ENCODE data around the gene GALNT9. TPM values are rescaled to one million over a fixed set of nuclear protein-coding genes. Genes with fewer than 3 reads are reported as not detected.
A peak's percentile ranks its signal among the peaks of the same experiment; 100 is the strongest.

GALNT9 gene
- polyA plus RNA-seq, 1 experiment = not detected

DNA sequence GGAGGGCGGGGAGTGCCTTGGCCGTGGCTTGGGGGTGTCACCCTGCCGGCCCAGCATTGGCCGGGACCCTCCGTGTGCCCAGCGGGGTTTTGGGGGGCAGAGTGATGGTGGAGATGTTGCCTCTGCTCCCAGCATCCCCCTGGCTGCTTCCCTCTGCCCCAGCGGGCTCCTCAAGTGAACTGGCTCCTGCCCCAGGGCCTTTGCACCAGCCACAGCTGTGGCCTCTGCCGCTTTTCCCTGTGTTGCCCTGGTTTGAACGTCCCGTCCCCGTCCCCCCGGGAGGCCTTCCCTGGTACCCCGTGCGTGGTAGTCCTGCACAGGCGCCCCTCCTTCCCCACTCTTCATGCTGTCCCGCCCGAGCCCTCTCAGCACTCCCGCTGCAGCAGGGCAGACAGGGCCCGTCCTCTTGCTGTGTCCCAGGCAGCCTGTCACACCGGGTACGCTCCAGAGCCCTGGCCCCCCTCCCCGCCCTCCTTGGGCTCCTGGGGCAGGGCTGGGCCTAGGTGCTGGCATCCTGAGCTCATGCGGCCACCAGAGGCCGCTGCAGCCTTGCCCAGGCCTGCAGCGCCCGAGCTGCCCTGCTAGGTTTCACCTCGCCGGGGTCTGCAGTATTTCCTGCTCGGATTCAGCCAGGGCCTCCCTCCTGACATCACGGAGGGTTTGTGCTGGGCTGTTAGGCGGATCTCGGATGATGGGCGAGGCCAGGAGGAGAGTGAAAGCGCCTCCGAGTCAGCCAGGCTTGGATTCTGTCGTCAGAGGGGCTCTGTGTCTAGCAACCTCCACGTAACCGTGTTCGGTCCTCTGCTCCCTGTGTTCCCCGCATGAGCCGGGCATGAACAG, 175.7 kb downstream of the GALNT9 start:
- Histone ChIP-seq H3K4me3 (ENCODE audit: low read depth, low read length) (no peak overlapping the region), H3K36me3 (ENCODE audit: control insufficient read depth, insufficient read depth, low read length) (peaks cover 10% of the 10 kb centered on the region; the same call in 1 of the 2 replicates), H3K27me3 (ENCODE audit: control insufficient read depth, insufficient read depth, low read length) (no peaks in the 10 kb centered on the region)
- DNase-seq (ENCODE audit: low read depth) = no peak
- TF ChIP-seq, protein P1, sequence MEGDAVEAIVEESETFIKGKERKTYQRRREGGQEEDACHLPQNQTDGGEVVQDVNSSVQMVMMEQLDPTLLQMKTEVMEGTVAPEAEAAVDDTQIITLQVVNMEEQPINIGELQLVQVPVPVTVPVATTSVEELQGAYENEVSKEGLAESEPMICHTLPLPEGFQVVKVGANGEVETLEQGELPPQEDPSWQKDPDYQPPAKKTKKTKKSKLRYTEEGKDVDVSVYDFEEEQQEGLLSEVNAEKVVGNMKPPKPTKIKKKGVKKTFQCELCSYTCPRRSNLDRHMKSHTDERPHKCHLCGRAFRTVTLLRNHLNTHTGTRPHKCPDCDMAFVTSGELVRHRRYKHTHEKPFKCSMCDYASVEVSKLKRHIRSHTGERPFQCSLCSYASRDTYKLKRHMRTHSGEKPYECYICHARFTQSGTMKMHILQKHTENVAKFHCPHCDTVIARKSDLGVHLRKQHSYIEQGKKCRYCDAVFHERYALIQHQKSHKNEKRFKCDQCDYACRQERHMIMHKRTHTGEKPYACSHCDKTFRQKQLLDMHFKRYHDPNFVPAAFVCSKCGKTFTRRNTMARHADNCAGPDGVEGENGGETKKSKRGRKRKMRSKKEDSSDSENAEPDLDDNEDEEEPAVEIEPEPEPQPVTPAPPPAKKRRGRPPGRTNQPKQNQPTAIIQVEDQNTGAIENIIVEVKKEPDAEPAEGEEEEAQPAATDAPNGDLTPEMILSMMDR (IDR thresholded peaks at IDR 0.05; ENCODE audit: insufficient read depth, low read depth, low read length) = peak; percentile 98
- POLR2A ChIA-PET = no interaction called here
- CTCF ChIA-PET = interaction anchor here (0.6 to 3.8 kb wide), 33 partner anchors 9 to 1036 kb away, joined by 3 to 41 read pairs (median 4); no protein-coding TSS in a partner anchor

DNA sequence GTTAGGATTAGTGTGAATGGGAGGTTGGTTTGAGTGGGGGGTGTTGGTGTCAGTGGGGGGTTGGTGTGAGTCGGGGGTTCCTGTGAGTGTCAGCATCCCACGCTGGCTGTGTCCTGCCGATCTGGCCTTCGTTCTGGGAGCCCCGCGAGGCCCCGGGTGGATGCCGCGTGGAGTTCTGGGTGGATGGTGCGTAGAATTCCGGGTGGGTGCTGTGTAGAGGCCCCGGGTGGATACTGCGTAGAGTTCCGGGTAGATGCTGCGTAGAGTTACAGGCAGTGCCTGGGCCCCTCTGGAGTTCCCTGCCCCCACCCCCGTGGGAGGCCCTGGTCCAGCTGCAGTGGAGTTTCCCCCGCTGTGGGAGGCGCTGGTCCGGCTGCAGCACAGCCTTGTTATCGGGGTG, 176.4 kb downstream of the GALNT9 start:
- H3K27me3 ChIP-seq (ENCODE audit: control insufficient read depth, insufficient read depth, low read length) = no peaks in the 10 kb centered on the region
- CTCF ChIA-PET = interaction anchor here (1.0 to 3.8 kb wide), 11 partner anchors 8 to 486 kb away, joined by 3 to 41 read pairs (median 7); no protein-coding TSS in a partner anchor
- H3K36me3 ChIP-seq (ENCODE audit: control insufficient read depth, insufficient read depth, low read length) = peaks cover 10% of the 10 kb centered on the region; the same call in 1 of the 2 replicates
- DNase-seq (ENCODE audit: low read depth) = no peak
- TF ChIP-seq, protein P1 (IDR thresholded peaks at IDR 0.05; ENCODE audit: insufficient read depth, low read depth, low read length) = no peak
- POLR2A ChIA-PET = interaction anchor here (0.6 kb wide), 1 partner anchor 262 kb away, joined by 4 read pairs; no protein-coding TSS in a partner anchor
- no peak overlapping the region for H3K4me3 ChIP-seq (ENCODE audit: low read depth, low read length)

DNA sequence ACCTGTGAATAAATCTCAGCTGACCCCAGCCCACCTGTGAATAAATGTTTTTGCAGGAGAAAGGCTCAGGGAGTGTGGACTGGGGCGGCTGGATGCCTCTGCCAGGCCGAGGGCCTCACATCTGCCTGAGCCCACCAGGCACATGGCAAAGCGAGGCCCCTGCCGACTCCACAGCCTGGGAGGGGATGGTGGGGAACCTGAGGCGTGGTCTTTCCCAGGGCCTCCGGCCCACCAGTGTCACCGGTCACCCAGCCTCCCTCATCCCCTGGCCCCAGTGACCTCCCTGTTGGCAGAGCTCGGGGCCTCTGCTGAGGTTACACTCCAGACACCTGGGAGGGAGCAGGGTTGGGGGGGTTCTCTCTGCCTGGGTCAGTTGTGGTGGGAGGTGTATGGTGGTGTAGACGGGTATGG, 177.0 kb downstream of the GALNT9 start:
- H3K36me3 ChIP-seq (ENCODE audit: control insufficient read depth, insufficient read depth, low read length) = peaks cover 8% of the 10 kb centered on the region; the same call in 1 of the 2 replicates
- H3K27me3 ChIP-seq (ENCODE audit: control insufficient read depth, insufficient read depth, low read length) = no peaks in the 10 kb centered on the region
- ChIA-PET CTCF (interaction anchor here (1.0 to 3.8 kb wide), 6 partner anchors 10 to 486 kb away, joined by 3 to 41 read pairs (median 6); no protein-coding TSS in a partner anchor), POLR2A (interaction anchor here (0.6 kb wide), 1 partner anchor 262 kb away, joined by 4 read pairs; no protein-coding TSS in a partner anchor)
- TF ChIP-seq, protein P1 (IDR thresholded peaks at IDR 0.05; ENCODE audit: insufficient read depth, low read depth, low read length) = no peak
- no peak overlapping the region for H3K4me3 ChIP-seq (ENCODE audit: low read depth, low read length)
- DNase-seq (ENCODE audit: low read depth) = no peak

DNA sequence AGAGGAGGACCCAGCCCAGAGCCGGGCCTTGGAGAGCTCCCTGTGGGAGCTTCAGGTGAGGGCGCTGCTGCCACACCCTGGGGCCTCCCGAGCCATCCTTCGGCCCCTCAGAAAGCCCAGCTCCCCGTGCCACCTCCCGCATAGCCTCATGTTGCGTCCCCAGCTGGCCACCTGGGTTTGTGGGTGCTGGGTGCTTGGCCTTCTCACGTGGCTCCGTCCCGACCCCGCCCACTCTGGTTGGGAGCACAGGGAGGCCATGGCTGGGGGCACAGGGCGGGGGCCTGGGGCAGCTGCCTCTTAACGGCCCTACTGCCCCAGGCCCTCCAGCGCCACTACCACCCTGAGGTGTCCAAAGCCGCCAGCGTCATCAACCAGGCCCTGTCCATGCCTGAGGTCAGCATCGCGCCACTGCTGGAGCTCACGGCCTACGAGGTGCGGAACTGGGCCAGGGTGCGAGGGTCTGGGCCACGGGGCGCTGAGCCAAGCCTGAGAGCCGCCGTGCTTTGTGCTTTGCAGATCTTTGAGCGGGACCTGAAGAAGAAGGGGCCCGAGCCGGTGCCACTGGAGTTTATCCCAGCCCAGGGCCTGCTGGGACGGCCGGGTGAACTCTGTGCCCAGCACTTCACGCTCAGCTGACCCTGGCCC, 177.5 kb downstream of the GALNT9 start:
- no peaks in the 10 kb centered on the region for H3K27me3 ChIP-seq (ENCODE audit: control insufficient read depth, insufficient read depth, low read length)
- TF ChIP-seq, protein P1 (IDR thresholded peaks at IDR 0.05; ENCODE audit: insufficient read depth, low read depth, low read length) = no peak
- no peak for DNase-seq (ENCODE audit: low read depth)
- H3K4me3 ChIP-seq (ENCODE audit: low read depth, low read length) = no peak overlapping the region
- POLR2A ChIA-PET = no interaction called here
- CTCF ChIA-PET = interaction anchor here (1.3 to 3.8 kb wide), 3 partner anchors 263 to 487 kb away, joined by 3 to 41 read pairs (median 4); no protein-coding TSS in a partner anchor
- peaks cover 8% of the 10 kb centered on the region; the same call in 1 of the 2 replicates for H3K36me3 ChIP-seq (ENCODE audit: control insufficient read depth, insufficient read depth, low read length)

Data from BJ (cell line).